Testis (tissue), 3 donors: ENCODE results near the gene NCAPD3. TPM values are rescaled to one million over a fixed set of nuclear protein-coding genes. Genes with fewer than 3 reads are reported as not detected.

Source experiments
- DNase-seq: peaks from one replicate; pipeline ENCODE4 v3.0.0-alpha.2; 2019
- H3K27ac ChIP-seq, 2 donors: fragments of 200-600 bp; sonication (generic); one replicate each; pipeline ENCODE4 v1.5.1; 2019
- H3K27me3 ChIP-seq: fragments of 200-600 bp; sonication (generic); one replicate; pipeline ENCODE4 v1.5.1; 2019
- H3K36me3 ChIP-seq: fragments of 200-600 bp; sonication (generic); one replicate; pipeline ENCODE4 v1.5.1; 2017; ENCODE audit warnings: low read depth; ENCODE audit errors: missing control alignments
- H3K4me1 ChIP-seq: fragments of 200-600 bp; sonication (generic); one replicate; pipeline ENCODE4 v1.5.1; 2019
- H3K4me3 ChIP-seq, 2 donors: fragments of 200-600 bp; sonication (generic); one replicate each; pipeline ENCODE4 v1.5.1; 2017 to 2019
- H3K9me3 ChIP-seq: fragments of 200-600 bp; sonication (generic); one replicate; pipeline ENCODE4 v1.5.1; 2017
- CTCF ChIP-seq, 3 experiments: fragments of 450-650 bp in 2 of 3; fragments of 200-600 bp in 1 of 3; sonication (generic) in 1 of 3; IDR thresholded peaks; one replicate each; pipeline ENCODE4 v1.5.1; 2016 to 2019; ENCODE audit warnings: antibody characterized with exemption in 3 of 3, mild to moderate bottlenecking in 2 of 3, moderate library complexity in 1 of 3
- POLR2A ChIP-seq: fragments of 450-650 bp; IDR thresholded peaks from one replicate; pipeline ENCODE4 v1.6.1; 2017; ENCODE audit warnings: antibody characterized with exemption, mild to moderate bottlenecking, moderate library complexity
- WGBS, 2 donors: methylation state at CpG; one replicate each; pipeline ENCODE4 v1.1.5; 2018; 5-methylcytosine and 5-hydroxymethylcytosine counted together
- intact Hi-C: fragments of 100-400 bp; cut with DNase I; formaldehyde crosslinking; loops from one replicate; pipeline ENCODE4 v1.15.1; 2023; ENCODE audit warnings: low total_unique reads
- polyA plus RNA-seq: library from polyadenylated mRNA; stranded (reverse); fragments of 350-450 nt; fragmentation: Illumina TruSeq; extraction: RNeasy Lipid Tissue Mini Kit (QIAGEN cat#74804); gene quantifications from one replicate; pipeline ENCODE4 v1.2.3, GENCODE V29; 2014; ENCODE audit warnings: low read depth, low replicate concordance; ENCODE audit not compliant: insufficient read depth
- total RNA-seq, 2 donors: library from RNA; depleted of rRNA; stranded (reverse); fragments of >200 nt; gene quantifications; one replicate each; pipeline ENCODE4 v1.2.3, GENCODE V29; 2016

Gene NCAPD3
- total and polyA plus RNA-seq, 3 donors from 2014 or later = 30.8 to 82.9 (median 69.3) TPM

DNA sequence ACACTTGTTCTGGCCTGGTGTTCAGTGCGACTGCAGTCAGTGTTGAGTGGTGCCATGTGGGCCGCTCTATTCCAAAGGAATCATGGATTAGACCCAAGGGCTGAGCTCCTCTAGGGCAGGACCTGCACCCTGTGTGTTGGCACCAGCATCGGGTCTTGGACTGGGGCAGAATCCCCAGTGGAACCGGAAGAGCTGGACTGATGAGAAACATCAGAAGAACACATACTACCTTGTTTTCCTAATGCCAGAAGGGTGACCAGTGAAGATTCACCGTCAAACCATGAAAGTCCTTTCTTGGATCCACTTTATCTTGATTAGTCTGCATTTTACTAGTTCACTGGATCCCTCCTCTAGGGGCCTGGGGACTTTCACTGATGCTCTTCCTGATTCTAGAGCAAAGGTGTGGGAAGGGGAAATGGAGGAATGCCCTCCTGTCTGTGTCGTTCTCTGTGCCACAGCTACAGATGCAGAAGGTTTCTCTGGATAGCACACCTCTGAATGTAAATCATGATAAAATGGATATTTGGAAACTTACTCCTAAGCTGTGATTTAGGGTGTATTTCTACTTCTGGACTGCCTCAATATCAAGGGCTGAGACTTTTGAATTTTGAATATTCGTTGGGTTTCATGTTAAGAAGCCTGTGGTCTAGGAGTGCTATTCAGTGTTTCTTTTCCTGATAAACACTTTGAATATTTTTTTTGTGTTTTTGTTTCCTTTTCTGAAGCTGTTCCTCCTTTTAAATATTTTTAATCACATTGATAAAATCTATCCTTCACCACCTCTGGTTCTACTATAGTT lies 41.4 kb upstream of the NCAPD3 start:
- DNase-seq = no peak
- Histone ChIP-seq H3K27me3 (no peaks in the 10 kb centered on the region), H3K36me3 (no peaks in the 10 kb centered on the region), H3K9me3 (no peaks in the 10 kb centered on the region), H3K4me1 (no peaks in the 10 kb centered on the region), H3K4me3 (no peak overlapping the region), H3K27ac (no peak overlapping the region)
- intact Hi-C loops = no loop called here
- WGBS, 2 donors = 88 to 96% methylated on average over 6 to 7 of the region's 7 CpGs
- TF ChIP-seq CTCF (IDR thresholded peaks at IDR 0.05) (no peak), POLR2A (no peak)

GRCh38 chr11:134261626-134262488 lies 38.1 kb upstream of the NCAPD3 start:
- no peaks in the 10 kb centered on the region for H3K4me1 ChIP-seq
- no peak overlapping the region for H3K27ac ChIP-seq
- 93 to 95% methylated on average over 13 to 14 of the region's 14 CpGs for WGBS, 2 donors
- no peaks in the 10 kb centered on the region for H3K36me3 ChIP-seq
- H3K9me3 ChIP-seq = no peaks in the 10 kb centered on the region
- TF ChIP-seq CTCF (IDR thresholded peaks at IDR 0.05) (peak in 1 of 3 experiments; percentile 30), POLR2A (no peak)
- intact Hi-C loops = no loop called here
- H3K4me3 ChIP-seq = no peak overlapping the region
- peak; percentile 36 for DNase-seq
- no peaks in the 10 kb centered on the region for H3K27me3 ChIP-seq

- no peak for DNase-seq
- no peak overlapping the region for H3K27ac ChIP-seq
- TF ChIP-seq CTCF (IDR thresholded peaks at IDR 0.05) (no peak), POLR2A (no peak)
- no peaks in the 10 kb centered on the region for H3K9me3 ChIP-seq
- H3K4me3 ChIP-seq = no peak overlapping the region
- 86 to 89% methylated on average over 15 to 16 of the region's 16 CpGs for WGBS, 2 donors
- no peaks in the 10 kb centered on the region for H3K36me3 ChIP-seq
- H3K27me3 ChIP-seq = no peaks in the 10 kb centered on the region
- intact Hi-C loops = no loop called here
- H3K4me1 ChIP-seq = no peaks in the 10 kb centered on the region
These were observed 37.2 kb upstream of the NCAPD3 start for GRCh38 chr11:134260983-134261382.

DNA sequence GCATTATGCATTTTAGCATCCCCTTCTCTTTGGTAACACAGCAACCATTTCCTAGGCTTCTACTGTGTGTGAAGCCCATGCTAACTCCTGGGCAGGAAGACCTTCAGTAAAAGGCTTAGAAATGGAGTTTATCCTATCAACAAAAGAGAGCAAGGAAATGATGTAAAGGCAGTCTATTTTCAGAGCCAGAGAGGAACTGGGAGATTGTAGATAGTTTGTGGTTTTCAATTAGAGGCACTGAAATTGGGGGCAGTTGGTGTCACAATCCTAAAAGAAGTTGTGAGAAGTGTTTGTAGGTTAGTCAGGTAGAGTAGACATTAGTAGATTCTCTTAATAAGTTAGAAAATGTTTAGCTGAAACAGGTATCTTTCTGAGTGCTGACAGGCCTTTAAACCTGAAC lies 36.7 kb upstream of the NCAPD3 start:
- DNase-seq = no peak
- Histone ChIP-seq H3K4me3 (no peak overlapping the region), H3K27me3 (no peaks in the 10 kb centered on the region), H3K36me3 (no peaks in the 10 kb centered on the region), H3K9me3 (no peaks in the 10 kb centered on the region), H3K4me1 (no peaks in the 10 kb centered on the region), H3K27ac (no peak overlapping the region)
- intact Hi-C loops = no loop called here
- TF ChIP-seq CTCF (IDR thresholded peaks at IDR 0.05) (no peak), POLR2A (no peak)
